HG02642 (cell line): ENCODE data around the gene CCDC121.
"Not testable (repeated sequence)": the region's sequence is repeated elsewhere in the genome, so short reads cannot be mapped to it uniquely, and the experiment has no call there.

Experiments used
- ATAC-seq: cut with Tn5 transposase; IDR thresholded peaks from one replicate; pipeline ENCODE4 v1.9.1; 2021; ENCODE audit warnings: mild to moderate bottlenecking; ENCODE audit not compliant: unreplicated experiment, poor library complexity

CCDC121 gene

DNA sequence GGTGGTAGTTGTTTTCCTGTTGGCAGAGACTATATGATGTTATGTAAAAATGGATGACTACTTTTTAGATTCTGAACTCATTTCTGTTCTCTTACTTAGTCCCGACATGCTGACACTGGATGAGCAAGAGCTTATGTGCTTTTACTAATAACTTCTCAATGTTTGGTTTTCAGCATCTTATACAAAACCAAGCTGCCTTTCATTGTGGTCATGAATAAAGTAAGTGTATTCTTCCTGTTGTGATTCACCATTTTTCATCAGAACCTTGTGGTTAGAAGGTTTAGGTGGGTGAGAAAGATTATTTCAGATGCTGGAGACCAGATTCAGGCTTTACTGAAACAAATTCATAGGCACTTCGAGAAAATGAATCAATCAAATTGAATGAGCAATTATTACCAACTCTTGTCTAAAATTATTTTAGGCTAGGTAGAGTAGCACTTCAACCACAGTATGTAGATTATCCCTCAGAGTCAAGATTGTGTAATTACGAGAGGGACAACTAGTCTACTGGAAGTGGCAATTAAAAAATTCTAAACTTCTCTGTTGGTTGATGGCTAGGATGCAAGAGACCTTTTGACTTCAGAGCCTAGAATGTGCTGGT lies 9.3 kb upstream of the CCDC121 start:
- ATAC-seq: no peak

DNA sequence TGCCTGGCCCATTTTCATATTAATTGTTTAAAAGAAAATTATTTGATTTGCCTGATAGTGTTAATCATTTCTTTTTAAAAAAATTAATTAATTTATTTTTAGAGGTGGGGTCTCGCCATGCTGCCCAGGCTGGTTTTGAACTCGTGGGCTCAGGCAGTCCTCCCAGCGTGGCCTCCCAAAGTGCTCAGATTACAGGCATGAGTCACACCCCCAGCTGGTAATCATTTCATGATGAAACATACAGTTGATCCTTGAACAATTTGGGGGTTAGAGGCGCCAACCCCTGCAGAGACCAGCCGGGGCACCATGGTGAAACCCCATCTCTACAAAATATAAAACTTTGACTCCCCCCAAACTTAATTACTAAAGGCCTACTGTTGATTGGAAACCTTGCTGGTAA lies 8.0 kb upstream of the CCDC121 start:
- ATAC-seq: no peak

DNA sequence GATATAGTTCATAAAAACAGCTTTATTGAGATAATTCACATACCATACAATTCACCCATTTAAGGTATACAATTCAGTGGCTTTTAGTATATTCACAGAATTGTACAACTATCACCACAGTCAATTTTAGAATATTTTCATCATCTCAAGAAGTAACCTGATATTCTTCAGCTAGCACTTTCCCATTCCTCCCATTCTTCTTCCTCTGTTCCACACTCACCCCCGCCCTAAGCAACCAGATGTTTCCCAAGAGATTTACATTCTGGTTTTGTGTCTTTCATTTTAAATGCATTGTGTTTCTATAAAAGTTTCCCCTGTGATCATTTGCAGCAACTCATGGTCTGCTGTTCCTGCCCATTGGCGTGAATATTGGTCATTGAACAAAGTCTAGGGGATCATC lies 5.5 kb upstream of the CCDC121 start:
- no peak for ATAC-seq

DNA sequence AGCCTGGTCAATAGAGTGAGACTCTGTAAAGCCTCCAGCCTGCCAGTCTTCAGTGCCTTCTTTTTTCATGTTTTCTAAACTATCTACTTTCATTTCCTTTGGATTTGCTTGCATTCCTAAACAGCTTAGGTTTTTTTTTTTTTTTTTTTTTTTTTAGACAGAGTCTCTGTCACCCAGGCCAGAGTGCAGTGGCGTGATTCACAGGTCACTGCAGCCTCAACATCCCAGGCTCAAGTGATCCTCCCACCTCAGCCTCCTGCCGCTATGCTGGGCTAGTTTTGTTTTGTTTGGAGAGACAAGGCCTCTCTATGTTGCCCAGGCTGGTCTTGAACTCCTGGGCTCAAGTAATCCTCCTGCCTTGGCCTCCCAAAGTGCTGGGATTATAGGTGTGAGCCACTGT lies 1.4 kb upstream of the CCDC121 start:
- ATAC-seq: not testable (repeated sequence)

DNA sequence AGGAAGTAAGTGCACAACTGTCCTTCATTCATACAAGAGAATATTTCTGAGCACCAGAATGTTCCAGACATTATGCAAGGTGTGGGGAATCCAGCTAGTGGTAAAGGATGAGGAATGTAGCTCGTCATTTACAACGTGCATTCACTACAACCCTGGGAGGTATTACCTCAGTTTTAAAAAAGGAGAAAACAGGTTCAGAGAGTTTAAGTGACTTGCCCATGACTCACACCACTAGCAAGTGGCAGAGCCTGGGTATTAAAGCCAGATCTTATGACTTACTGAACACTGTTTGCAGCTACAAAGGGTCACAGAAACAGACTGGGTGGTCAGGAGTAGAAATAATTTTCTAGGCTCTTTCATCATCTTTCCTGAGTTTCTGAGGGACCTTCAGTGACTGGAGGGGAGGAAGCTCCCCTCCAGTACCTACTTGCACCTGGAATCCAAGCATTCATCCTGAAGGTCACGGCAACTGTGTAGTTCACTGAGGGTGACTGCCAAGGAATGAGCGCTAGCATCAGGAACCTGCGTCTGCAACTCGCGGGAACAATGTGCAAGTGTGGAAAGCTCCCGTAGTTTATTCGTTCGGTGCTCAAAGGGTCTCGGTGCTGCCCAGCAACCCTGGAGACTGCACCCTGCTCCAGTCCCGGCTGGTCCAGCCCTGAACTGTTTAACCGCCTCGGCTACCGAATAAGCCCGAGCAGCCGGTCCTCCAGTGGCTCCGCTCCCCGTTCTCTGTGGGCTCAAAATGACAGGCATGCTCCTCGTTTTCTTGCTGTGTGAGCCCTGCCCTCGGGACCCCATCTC lies 647 bp downstream of the CCDC121 start:
- ATAC-seq: peak; percentile 31

DNA sequence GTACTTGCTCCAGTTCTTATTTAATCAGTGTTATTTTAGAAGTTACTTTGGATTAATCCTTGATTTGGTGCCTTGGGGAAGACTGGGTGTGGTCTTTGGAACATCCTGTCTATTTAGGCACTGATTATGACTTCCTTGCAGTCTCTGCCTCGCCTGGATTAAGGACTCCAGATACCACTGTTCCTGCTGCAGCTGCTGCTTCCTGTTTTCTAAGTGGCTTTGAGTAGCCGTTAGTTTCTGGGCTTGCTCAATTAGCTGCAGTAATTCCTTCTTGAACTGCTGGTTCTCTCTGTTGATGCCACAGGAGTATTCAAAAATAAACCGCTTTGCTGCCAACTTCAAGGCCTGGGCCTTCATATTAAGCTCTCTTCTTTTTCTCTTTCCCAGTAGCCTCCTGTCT lies 1.9 kb downstream of the CCDC121 start:
- ATAC-seq: not testable (repeated sequence)

DNA sequence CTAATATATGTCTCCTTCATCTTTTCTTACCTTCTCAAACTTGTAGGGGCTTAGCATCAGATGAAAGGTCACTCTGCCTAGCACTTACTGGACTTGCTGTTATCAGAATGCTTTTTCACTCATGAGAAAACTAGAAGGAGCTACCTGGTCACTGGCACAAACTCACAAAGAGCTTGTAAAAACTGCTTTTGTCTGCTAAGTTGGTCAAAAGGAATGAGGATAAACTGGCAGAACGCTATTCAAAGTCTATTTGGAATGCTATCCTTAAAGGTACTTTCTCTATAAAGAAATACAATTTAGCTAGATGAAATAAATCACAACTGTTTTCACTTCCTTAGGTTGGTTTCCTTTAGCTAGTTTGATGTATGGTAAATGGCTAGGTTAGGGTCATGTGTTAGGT lies 2.5 kb downstream of the CCDC121 start:
- ATAC-seq: not testable (repeated sequence)

DNA sequence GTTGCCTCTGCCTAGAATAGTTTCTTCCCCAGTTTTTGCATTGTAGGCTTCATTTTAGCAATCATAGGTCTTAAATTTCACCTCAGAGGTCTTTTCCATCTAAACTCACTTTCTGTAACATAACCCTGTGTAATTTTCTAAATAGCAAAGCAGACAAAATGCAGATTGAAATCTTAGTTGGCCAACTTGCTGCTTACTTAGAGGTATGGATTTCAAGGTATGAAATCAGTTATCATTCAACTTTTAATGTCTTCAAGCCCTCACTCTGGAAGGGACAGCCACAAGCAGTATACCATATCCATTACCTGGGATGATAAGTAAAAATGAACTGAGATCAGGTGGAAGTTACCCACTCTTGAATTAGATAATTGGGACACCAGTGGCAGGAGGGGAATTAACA lies 3.9 kb downstream of the CCDC121 start:
- no peak for ATAC-seq

DNA sequence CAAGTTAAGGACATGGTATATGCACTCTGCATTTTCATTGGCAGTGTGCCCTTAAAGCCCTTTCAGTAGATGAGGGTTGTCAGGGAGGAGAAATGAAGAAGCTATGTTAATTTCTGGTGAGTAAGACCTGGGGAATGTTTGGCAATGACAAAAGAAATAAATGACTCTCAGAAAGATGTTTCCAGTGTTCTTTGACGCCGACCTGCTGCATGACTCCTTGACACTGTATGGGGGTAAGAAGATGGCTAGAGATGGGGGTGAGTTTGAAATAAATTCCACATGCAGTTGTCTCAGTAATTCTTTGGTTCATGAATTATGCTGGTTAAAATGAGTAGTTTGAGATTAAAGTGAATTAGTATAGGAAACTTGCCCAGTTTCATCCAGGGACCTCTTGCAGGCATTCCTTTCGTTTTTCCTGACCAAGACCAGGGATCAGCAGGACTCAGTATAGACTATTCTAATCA lies 5.9 kb downstream of the CCDC121 start:
- ATAC-seq: no peak

DNA sequence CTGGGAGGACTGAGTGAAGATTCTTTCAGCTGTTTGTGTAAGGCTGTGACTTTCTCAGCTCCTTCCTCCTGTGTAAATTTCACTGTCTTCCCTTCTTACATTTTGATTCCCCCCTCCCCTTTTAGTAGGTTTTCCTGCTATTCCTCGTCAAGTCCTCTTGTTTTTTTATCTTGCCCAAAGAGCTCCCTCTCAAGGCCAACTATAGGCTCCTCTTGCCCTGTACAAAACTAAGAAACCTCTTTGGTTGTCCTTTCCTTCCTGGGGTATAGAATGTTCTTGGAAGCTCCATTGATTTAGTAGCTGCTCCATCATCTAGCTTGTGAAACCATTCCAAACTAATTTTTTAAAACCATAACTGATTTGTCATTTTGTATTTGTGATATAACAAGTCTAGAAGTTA lies 7.3 kb downstream of the CCDC121 start:
- no peak for ATAC-seq

DNA sequence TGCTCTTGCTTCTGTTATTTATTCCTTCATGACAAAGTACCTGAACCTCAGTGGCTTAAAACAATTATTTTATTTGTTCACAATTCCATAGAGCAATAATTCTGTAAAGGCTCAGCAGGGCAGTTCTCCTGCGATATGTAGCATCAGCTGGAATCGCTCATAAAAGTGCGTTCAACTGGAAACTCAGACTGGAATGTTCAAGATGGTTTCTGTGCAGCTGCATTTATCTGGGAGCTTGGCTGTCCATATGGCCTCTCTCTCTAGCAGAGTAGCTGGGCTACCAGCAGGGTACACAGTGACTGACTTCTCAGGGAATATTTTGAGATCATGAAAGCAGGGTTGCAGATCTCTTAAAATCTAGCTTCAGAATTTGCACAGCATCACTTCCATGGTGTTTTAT lies 13.5 kb downstream of the CCDC121 start:
- no peak for ATAC-seq

DNA sequence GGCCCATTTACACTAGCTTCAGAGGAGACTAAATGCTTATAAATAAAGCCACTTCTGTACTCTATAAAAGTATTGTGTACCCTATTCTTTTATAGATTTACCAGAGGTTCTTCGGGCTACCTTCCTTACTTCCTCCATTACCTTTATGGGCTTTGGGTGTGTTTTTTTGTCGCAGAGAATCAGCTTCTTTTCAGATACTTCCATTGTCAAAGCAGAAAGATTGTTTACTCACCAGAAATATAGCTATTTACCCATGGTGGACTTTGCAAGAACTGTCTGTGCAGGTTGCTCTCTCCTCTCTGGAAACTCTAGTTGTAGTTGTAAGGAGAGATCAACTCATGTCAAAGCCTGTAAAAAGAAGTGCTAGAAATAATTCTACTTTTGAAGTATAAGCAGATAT lies 14.8 kb downstream of the CCDC121 start:
- ATAC-seq: no peak

DNA sequence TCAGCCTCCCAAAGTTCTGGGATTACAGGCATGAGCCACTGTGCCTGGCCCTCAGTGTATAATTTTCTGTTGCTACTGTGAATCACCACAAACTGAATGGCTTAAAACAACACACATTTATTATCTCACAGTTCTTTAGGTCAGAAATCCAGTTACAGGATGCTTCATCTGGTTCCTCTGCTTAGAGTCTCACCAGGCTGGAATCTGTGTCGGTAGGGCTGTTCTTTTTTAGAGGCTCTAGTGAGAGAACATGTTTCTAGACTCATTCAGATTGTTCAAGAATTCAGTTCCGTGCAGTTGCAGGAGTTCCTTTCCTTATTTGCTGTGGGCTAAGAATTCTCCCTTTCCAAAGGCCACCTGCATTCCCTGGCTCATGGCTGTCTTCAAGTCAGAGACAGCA lies 22.2 kb downstream of the CCDC121 start:
- ATAC-seq: no peak

DNA sequence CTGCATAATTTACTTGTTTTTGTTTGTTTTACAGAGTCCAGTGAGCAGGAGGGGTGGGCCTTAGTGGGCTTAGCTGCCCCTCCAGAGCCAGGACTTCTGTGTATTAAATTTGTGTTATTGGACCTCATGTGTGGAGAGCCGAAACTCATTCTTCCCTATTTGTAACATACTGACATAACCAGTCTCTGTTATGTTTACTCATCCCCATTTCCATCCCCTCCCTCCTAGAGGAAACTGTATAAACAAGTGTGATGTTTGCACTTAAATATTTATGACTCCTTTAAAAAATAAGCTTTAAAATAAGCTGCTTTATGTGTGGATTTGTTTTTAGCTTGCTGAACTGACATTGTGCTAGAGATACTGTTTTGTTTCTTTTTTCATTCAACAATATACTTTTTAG lies 32.2 kb downstream of the CCDC121 start:
- no peak for ATAC-seq

DNA sequence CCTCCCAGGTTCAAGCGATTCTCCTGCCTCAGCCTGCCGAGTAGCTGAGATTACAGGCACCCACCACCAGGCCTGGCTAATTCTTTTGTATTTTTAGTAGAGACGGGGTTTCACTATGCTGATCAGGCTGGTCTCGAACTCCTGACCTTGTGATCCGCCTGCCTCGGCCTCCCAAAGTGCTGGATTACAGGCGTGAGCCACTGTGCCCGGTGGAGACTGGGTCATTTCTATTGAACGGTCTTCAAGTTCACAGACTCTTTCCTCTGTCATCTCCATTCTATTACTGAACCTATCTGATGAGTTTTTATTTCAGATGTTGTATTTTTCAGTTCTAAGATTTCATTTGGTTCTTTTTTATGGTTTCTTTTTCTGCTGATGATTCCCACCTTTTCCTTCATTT lies 33.4 kb downstream of the CCDC121 start:
- ATAC-seq: not testable (repeated sequence)

DNA sequence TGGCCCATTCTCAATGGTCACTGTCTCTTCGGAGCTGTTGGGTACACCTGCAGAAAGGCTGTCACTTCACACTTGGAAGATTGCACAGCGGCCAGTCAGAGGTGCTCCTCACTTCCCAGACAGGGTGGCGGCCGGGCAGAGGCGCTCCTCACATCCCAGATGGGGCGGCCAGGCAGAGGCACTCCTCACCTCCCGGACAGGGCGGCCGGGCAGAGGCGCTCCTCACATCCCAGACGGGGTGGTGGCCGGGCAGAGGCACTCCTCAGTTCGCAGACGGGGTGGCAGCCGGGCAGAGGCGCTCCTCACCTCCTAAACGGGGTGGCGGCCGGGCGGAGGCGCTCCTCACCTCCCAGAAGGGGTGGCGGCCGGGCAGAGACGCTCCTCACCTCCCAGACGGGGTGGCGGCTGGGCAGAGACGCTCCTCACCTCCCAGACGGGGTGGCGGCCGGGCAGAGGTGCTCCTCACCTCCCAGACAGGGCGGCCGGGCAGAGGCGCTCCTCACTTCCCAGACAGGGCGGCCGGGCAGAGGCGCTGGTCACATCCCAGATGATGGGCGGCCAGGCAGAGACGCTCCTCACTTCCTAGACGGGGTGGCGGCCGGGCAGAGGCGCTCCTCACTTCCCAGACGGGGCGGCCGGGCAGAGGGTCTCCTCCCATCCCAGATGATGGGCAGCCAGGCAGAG lies 34.6 kb downstream of the CCDC121 start:
- not testable (repeated sequence) for ATAC-seq

DNA sequence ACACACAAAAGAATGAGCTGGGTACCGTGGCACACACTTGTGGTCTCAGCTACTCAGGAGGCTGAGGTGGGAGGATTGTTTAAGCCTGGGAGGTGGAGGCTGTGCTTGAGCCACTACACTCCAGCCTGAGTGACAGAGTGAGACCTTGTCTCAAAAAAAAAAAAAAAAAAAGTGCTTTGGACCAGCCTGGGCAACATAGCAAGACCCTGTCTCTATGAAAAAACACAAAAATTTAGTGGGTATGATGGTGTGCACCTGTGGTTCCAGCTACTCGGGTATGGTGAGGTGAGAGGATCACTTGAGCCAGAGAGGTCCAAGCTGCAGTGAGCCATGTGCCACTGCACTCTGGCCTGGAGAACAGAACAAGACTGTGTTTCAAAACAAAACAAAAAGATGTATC lies 35.6 kb downstream of the CCDC121 start:
- ATAC-seq: no peak

DNA sequence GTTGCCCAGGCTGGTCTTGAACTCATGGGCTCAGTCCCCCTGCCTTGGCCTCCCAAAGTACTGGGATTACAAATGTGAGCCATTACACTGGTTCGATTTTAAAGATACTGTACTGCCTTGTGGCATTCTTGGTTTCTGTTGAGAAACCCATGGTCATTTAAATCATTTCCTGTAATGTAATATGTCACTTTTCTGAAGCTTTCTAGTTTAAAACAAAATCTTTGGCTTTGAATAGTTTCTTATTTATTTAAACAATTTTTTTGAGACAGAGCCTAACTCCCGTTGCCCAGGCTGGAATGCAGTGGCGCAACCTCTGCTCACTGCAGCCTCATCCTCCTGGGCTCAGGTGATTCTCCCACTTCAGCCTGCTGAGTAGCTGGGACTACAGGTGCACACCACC lies 37.1 kb downstream of the CCDC121 start:
- ATAC-seq: no peak

DNA sequence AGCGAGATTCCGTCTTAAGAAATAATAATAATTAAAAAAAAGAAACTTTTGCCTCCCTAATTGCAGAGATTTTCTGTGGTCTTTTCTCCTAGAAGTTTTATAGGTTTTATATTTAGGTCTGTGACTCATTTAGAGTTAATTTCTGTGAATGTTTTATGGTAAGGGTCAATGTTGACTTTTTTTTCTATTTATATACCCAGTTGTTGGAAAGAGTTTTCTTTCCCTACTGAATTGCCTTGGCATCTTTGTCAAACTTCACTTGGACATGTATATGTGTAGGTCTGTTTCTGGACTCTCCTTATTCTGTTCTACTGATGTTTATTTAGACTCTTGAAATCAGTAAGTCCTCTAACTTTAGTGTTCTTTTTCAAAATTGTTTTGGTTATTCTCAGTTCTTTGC lies 40.5 kb downstream of the CCDC121 start:
- no peak for ATAC-seq

DNA sequence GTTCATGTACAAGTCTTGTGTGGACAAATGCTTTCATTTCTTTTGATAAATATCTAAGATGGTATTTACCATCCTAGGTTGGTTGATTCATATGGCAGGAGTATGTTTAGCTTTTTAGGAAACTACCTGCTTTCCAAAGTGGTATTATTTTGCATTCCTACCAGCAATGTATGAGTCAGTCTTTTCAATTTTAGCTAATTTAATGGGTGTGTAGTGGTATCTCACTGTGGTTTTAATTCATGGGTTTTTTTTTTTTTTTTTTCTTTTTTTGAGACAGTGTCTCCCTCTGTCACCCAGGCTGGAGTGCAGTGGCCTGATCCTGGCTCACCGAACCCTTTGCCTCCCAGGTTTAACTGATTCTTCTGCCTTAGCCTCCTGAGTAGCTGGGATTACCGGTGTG lies 41.8 kb downstream of the CCDC121 start:
- ATAC-seq: no peak

DNA sequence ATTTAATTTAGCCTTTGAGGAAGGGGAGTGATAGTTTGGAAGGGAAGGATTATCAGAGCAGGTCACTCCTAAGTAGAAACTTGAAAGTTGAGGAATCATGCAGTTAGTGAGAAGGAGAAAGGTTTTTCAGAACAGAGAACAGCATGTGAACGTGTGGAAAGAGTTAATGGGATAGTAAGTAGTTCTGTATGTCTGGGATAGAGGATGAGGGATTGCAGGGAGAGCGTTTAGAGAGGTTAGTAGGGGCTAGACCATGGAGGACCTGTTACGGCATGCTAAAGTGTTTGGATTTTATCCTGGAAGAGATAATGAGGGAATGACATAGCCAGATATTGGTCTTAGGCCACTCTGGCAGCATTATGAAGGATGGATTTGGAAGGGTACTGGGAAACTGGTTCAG lies 44.2 kb downstream of the CCDC121 start:
- no peak for ATAC-seq
